CD4-positive, alpha-beta T cell treated with Interleukin-10 for 1 hour (primary cell): ENCODE results near the gene ITGA6.

Source experiments
- DNase-seq: peaks from one replicate; pipeline ENCODE4 v3.0.0-alpha.2; 2020

Gene ITGA6

DNA sequence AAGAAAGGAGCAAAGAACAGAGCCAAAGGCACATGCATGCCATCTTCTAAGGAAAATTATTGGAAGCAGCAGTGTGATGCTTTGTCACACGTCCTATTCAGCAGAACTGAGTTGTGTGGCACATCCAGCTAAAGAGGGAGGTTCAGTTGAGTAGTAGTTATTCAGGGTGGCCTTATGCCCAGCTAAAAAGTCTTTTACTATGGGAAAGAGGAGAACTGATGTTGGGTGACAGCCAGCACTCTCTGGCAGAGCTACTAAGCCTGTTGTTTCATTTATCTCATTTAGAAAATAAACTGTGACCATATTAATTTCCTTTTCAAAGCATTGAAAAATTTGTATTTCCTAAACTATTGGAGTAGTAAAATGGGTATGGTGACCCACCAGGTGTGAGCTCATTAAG, 18.5 kb downstream of the ITGA6 start:
- no peak for DNase-seq

DNA sequence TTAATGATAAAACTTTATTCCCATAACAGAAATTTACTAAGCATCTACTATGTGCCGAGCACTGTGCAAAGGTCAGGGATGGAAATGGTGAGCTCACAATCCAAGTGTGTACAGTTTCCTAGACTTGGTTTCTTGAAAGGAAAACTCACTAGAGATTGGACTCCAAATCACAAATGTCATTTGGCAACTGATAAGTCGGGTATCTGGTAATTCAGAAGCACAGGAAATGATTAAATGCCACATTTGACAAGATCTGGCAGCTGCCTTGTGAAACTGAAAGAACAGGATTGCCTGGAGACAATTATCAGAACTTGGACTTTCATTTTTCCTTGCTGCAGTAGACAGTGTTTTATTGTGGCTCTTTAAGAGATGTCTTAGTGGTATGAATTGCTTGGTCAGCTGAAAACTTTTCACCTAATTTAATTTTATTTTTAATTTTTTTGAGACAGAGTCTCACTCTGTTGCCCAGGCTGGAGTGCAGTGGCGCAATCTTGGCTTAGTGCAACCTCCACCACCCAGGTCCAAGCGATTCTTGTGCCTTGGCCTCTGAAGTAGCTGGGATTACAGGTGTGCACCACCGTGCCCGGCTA, 19.2 kb downstream of the ITGA6 start:
- peak; percentile 28 for DNase-seq

GRCh38 chr2:172447811-172448493, 20.6 kb downstream of the ITGA6 start:
- DNase-seq = no peak

DNA sequence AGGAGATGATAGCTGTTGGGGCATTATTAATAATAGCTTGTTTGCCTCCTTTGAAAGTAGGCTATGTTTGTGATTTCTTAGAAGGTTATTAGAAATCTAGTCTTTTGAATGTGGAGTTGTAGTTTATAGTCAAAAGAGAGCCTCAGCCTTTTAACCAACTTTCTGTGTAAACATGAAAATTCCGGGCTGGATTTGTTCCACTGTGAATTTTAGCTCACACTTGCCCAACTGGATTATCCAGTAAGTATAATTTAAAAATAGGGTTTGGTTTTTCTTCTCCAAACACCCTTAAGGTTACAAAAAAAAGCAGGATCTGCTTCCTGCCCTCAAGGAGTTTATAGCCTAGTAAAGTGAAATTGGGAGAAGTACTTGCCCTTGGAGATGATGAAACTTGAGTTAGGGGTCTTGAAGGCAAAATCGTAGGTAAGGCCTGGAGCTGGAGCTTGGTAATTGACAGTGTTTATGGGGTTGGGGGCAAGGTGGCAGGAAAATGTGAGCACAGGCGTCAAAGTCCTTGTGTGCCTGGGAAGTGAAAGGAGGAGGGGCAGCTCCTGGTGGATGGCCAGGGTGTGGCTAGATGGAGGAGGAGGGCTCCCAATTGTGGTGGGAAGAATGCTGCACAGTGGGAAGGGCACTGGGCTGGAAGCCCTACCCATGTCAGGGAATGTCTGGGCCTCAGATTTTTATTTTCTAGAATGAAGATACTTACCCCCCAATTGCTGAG, 21.3 kb downstream of the ITGA6 start:
- no peak for DNase-seq

GRCh38 chr2:172449911-172450550, 22.6 kb downstream of the ITGA6 start:
- DNase-seq = no peak

- no peak for DNase-seq
These were observed 24.5 kb downstream of the ITGA6 start for GRCh38 chr2:172451923-172452322.

DNA sequence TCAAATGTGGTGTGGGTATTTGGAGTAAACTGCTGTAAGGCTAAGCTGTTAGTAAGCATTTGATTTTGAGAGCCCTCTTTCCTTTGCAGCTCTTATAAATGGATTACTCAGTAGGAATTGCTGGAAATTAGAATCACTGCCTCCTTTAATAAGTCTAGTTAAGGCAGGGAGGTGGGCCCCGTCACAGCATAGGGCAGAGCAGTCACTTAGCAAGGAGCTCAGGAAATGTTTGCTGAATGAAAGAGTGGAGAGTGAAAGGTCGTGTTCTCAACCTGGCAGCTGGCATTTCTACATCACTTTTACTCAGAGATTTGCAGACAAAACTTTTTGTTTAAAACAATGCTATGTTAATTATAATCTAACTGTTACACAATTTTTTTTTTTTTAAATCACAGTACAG, 25.5 kb downstream of the ITGA6 start:
- DNase-seq = no peak

DNA sequence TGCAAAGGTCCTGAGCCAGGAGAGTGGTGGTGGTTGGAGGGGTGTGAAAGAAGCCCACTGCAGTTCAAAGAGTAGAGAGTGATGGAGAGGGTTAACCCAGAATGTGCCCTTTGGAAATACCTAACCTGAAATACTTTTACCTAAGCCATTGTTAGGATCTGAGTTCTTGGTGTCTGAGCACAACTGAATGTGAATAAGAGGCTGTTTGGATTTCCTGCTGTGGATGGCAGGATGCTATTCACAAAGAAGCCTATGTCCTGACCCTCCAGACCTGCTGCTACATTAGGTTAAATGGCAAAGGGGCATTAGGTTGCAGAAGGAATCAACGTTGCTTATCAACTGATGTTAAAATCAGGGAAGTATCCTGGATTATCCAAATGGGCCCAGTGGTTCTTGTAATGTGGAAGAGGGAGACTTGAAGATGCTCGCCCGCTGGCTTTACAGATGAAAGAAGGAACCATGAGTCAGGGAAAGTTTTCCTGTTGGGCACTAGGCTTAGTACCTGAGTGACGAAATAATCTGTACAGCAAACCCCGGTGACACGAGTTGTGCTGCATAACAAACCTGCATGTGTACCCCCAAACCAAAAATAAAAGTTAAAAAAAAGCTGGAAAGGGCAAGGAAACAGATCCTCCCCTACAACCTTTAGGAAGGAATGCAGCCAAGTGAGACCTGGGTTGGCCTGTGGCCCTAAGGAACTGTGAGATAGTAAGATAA, 27.2 kb downstream of the ITGA6 start:
- no peak for DNase-seq

DNA sequence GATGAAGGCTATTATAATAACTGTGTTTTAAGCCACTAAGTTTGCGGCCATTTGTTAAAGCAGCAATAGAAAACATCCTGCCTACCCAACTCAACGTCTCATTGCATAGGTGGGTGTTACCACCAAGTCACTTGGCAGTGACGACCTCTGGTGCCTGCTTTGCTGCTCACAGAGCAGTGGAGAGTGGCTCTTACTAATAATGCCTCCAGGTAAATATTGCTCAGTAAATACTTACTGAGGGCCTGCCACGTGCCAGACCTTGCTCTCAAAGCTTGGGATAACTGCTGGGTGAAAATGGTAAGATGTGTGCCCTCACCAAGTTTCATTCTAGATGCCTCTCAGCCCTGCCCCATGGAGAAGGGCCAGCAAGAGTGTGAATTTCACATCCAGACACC, 27.7 kb downstream of the ITGA6 start:
- no peak for DNase-seq

GRCh38 chr2:172456002-172456401, 28.6 kb downstream of the ITGA6 start:
- no peak for DNase-seq

- no peak for DNase-seq
These were observed 30.1 kb downstream of the ITGA6 start for GRCh38 chr2:172457536-172457935.

- DNase-seq = no peak
These were observed 31.3 kb downstream of the ITGA6 start for GRCh38 chr2:172458561-172459124.

DNA sequence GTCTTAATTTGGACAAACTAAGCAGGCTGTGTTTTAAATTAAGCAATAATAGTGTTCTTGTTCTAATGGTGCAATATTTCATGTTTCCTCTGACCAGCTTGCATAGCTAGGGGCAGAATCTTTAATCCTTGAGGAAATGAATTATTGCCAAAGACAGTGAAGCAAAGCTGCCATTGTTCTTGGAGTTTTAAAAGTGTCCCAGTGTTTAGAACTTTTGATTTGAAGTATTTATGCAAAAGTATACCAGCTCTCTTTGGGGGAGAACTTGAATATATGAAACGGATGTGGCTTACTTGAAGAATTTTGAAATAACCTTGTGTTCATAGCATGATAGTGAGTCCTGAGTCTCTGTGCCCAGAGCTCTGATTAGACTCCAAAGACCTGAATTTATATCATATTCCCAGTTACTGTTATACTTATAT, 33.4 kb downstream of the ITGA6 start:
- DNase-seq = no peak

- DNase-seq = peak; percentile 79
These were observed 34.4 kb downstream of the ITGA6 start for GRCh38 chr2:172461591-172462372.

- DNase-seq = no peak
These were observed 35.0 kb downstream of the ITGA6 start for GRCh38 chr2:172462373-172462848.

DNA sequence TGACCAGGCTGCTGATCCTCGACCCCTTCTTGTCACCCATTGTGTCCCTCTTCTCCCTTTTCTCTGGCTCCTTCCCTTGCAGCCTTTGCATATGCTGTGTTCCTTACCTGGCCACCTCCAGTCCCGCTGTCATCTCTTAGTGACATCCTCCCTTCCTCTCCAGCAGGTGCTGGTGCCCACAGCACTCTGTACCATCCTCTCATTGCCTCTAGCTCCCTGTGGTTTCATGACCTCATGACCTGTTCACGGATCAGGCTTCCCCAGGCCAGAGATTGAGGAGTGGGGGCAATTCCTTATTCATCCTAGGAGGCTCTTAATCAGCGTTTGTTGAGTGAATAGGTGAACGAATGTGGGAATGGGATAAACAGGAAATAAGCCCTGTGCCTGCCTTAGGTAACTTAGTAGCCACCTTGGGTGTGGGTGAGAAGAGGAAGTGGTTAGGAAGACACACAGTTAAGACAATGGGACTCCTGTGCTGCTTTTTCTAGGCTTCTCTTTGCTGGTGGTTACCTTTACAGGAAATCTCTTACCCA, 35.5 kb downstream of the ITGA6 start:
- peak; percentile 78 for DNase-seq

GRCh38 chr2:172464400-172465129, 37.2 kb downstream of the ITGA6 start:
- no peak for DNase-seq

GRCh38 chr2:172465417-172466334, 38.3 kb downstream of the ITGA6 start:
- DNase-seq = peak; percentile 84

GRCh38 chr2:172467382-172467781, 40.0 kb downstream of the ITGA6 start:
- no peak for DNase-seq
